OCI-LY7 (cell line): ENCODE measurements around the gene CHRDL1. TPM values are rescaled to one million over a fixed set of nuclear protein-coding genes. Genes with fewer than 3 reads are reported as not detected.

Source experiments
- BruUV-seq: library from RNA; stranded (reverse); fragments of 400-500 nt; replicated peaks from 2 replicates; lab custom pipeline; 2021; lab: Mats Ljungman, UMichigan
- CTCF ChIA-PET: fragments of 300-600 bp; sonication (Branson Sonifier 250); formaldehyde crosslinking; loops from one replicate; lab custom pipeline; 2022; ENCODE audit warnings: antibody characterized with exemption; ENCODE audit not compliant: unreplicated experiment; lab: Charles Lee
- POLR2A ChIA-PET: fragments of 300-600 bp; sonication (Branson Sonifier 250); formaldehyde crosslinking; loops from one replicate; lab custom pipeline; 2022; ENCODE audit warnings: antibody characterized with exemption; lab: Charles Lee
- DNase-seq: peaks from one replicate; pipeline ENCODE4 v3.0.0-alpha.2; 2015; ENCODE audit warnings: low spot score
- H2AFZ ChIP-seq: fragments of 200-600 bp; sonication (generic), shearing (Covaris generic); 2 replicates; pipeline ENCODE4 v1.6.1; 2014; ENCODE audit warnings: mild to moderate bottlenecking, antibody characterized with exemption, low read length, moderate library complexity
- H3K27ac ChIP-seq: fragments of 200-600 bp; sonication (generic); 2 replicates; pipeline ENCODE4 v1.5.1; 2014; ENCODE audit warnings: mixed run types, low read depth, mild to moderate bottlenecking, moderate library complexity, low read length, inconsistent platforms; ENCODE audit not compliant: poor library complexity, severe bottlenecking
- H3K36me3 ChIP-seq: fragments of 200-600 bp; sonication (generic); 2 replicates; pipeline ENCODE4 v1.6.1; 2014; ENCODE audit warnings: mild to moderate bottlenecking, antibody characterized with exemption, low read length, moderate library complexity, mixed read lengths; ENCODE audit not compliant: insufficient read depth
- H3K4me1 ChIP-seq: fragments of 200-600 bp; sonication (generic); 2 replicates; pipeline ENCODE4 v1.5.1; 2014; ENCODE audit warnings: mild to moderate bottlenecking, low read length; ENCODE audit not compliant: insufficient read depth, poor library complexity, severe bottlenecking
- H3K4me2 ChIP-seq: fragments of 200-600 bp; sonication (generic); 2 replicates; pipeline ENCODE4 v1.6.1; 2014; ENCODE audit warnings: mild to moderate bottlenecking, low read length
- H3K4me3 ChIP-seq: fragments of 200-600 bp; sonication (generic); 2 replicates; pipeline ENCODE4 v1.5.1; 2014; ENCODE audit warnings: mild to moderate bottlenecking, low read depth, low read length; ENCODE audit not compliant: poor library complexity, severe bottlenecking
- H3K79me2 ChIP-seq: fragments of 200-600 bp; sonication (generic); 2 replicates; pipeline ENCODE4 v1.6.1; 2016; ENCODE audit warnings: low read depth, mild to moderate bottlenecking, low read length, moderate library complexity, mixed read lengths; ENCODE audit not compliant: insufficient read depth
- H3K9me2 ChIP-seq: fragments of 200-600 bp; sonication (generic); 2 replicates; pipeline ENCODE4 v1.6.1; 2016; ENCODE audit warnings: mild to moderate bottlenecking, low read length, mixed read lengths; ENCODE audit not compliant: insufficient read depth
- H3K9me3 ChIP-seq: fragments of 200-600 bp; sonication (generic); 2 replicates; pipeline ENCODE4 v1.6.1; 2014; ENCODE audit warnings: mild to moderate bottlenecking, mixed run types, low read length, mixed read lengths
- H4K20me1 ChIP-seq: fragments of 200-600 bp; sonication (generic); 2 replicates; pipeline ENCODE4 v1.6.1; 2014; ENCODE audit warnings: mild to moderate bottlenecking, antibody characterized with exemption, low read length, moderate library complexity, mixed read lengths; ENCODE audit not compliant: insufficient read depth
- CTCF ChIP-seq: fragments of 200-600 bp; sonication (generic); conservative IDR thresholded peaks from 2 replicates; pipeline ENCODE4 v1.5.1; 2014; ENCODE audit warnings: mild to moderate bottlenecking, antibody characterized with exemption, low read length, moderate library complexity, mixed read lengths
- EZH2phosphoT487 ChIP-seq: fragments of 200-600 bp; sonication (generic); IDR thresholded peaks from 2 replicates; pipeline ENCODE4 v1.6.1; 2018; ENCODE audit warnings: low read depth, borderline replicate concordance, mild to moderate bottlenecking, mixed run types, antibody characterized with exemption, low read length, moderate library complexity, mixed read lengths
- intact Hi-C: fragments of 100-400 bp; cut with micrococcal nuclease; formaldehyde crosslinking; loops from one replicate; pipeline ENCODE4 v1.10.0; 2022; ENCODE audit not compliant: unreplicated experiment
- total RNA-seq, 2 experiments: library from RNA; depleted of rRNA in 1 of 2; stranded (reverse); fragments of >200 nt in 1 of 2; shearing (Covaris generic) in 1 of 2; gene quantifications; 2 replicates each; pipeline ENCODE4 v1.2.3, GENCODE V29; 2014 to 2022

CHRDL1 gene
- total RNA-seq, 2 experiments from 2014 or later, result not detected

- H3K4me3 ChIP-seq, result no peak overlapping the region
- no peak overlapping the region for H3K4me2 ChIP-seq
- no peak for DNase-seq
- TF ChIP-seq CTCF (no peak), EZH2phosphoT487 (no peak)
- no peaks in the 10 kb centered on the region for H3K9me2 ChIP-seq
- H3K9me3 ChIP-seq, result no peaks in the 10 kb centered on the region
- H3K4me1 ChIP-seq, result no peaks in the 10 kb centered on the region
- BruUV-seq, result no TSS peak
- no peak overlapping the region for H2AFZ ChIP-seq
- no peaks in the 10 kb centered on the region for H4K20me1 ChIP-seq
- H3K27ac ChIP-seq, result no peak overlapping the region
- no peaks in the 10 kb centered on the region for H3K79me2 ChIP-seq
- ChIA-PET POLR2A (no interaction called here), CTCF (no interaction called here)
- intact Hi-C loops, result no loop called here
- H3K36me3 ChIP-seq, result no peaks in the 10 kb centered on the region
Observed at GRCh38 chrX:110806145-110806544, 10.5 kb upstream of the CHRDL1 start.

DNA sequence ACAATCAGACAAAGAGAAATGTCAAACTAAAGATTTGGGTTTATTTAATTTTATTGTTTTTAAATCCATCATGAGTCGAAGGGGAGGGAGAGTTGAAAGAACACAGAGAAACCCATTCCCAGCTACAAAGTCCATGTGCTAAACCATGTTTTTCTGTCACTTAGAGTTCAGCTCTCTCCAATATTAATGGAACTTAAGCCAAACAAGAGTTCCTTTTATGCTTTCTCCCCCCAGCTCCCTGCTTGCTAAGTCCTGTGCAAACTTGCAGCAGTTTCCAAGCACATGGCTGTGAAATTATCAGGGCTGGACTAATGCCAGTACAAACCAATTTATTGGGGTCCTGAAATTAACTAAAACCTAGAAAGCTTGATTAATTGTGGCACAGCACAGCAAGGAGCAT, 9.7 kb upstream of the CHRDL1 start:
- no peaks in the 10 kb centered on the region for H3K4me1 ChIP-seq
- POLR2A ChIA-PET, result no interaction called here
- H3K9me3 ChIP-seq, result no peaks in the 10 kb centered on the region
- H4K20me1 ChIP-seq, result no peaks in the 10 kb centered on the region
- H3K9me2 ChIP-seq, result no peaks in the 10 kb centered on the region
- no peak overlapping the region for H2AFZ ChIP-seq
- DNase-seq, result no peak
- CTCF ChIA-PET, result no interaction called here
- H3K36me3 ChIP-seq, result no peaks in the 10 kb centered on the region
- H3K4me2 ChIP-seq, result no peak overlapping the region
- no peak overlapping the region for H3K4me3 ChIP-seq
- no peak overlapping the region for H3K27ac ChIP-seq
- BruUV-seq, result no TSS peak
- intact Hi-C loops, result no loop called here
- TF ChIP-seq CTCF (no peak), EZH2phosphoT487 (no peak)
- H3K79me2 ChIP-seq, result no peaks in the 10 kb centered on the region

DNA sequence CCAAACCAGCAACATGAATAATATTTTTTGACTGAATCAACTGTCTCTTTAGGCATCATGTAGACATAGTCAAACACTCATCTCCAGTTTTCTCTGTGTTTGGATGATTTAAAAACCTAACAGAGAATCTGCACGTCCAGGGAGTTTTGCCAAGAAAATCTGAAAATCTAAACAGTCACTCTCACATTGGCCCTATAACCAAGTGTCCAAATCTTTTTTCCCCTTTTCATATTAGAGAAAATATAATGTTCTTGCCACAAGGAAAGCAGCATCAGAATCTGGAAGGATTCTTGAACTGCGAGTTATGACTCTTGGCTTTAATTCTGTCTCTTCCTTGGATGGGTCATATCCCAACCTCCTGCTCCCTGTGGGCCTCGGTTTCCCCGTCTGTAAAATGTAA, 8.8 kb upstream of the CHRDL1 start:
- Histone ChIP-seq H3K27ac (no peak overlapping the region), H3K4me1 (no peaks in the 10 kb centered on the region), H3K9me3 (no peaks in the 10 kb centered on the region), H3K79me2 (no peaks in the 10 kb centered on the region), H2AFZ (no peak overlapping the region), H3K4me2 (no peak overlapping the region), H3K4me3 (no peak overlapping the region), H3K36me3 (no peaks in the 10 kb centered on the region), H3K9me2 (no peaks in the 10 kb centered on the region), H4K20me1 (no peaks in the 10 kb centered on the region)
- POLR2A ChIA-PET, result interaction anchor here (0.6 kb wide), 1 partner anchor 8 kb away, joined by 3 read pairs; no protein-coding TSS in a partner anchor
- DNase-seq, result no peak
- TF ChIP-seq CTCF (no peak), EZH2phosphoT487 (no peak)
- CTCF ChIA-PET, result no interaction called here
- intact Hi-C loops, result no loop called here
- no TSS peak for BruUV-seq
